HG02981 (cell line): Measurements from ENCODE around the gene HAS3.

Experiments used
- ATAC-seq: cut with Tn5 transposase; IDR thresholded peaks from one replicate; pipeline ENCODE4 v1.9.1; 2021; ENCODE audit warnings: mild to moderate bottlenecking, moderate library complexity; ENCODE audit not compliant: unreplicated experiment

The HAS3 gene

DNA sequence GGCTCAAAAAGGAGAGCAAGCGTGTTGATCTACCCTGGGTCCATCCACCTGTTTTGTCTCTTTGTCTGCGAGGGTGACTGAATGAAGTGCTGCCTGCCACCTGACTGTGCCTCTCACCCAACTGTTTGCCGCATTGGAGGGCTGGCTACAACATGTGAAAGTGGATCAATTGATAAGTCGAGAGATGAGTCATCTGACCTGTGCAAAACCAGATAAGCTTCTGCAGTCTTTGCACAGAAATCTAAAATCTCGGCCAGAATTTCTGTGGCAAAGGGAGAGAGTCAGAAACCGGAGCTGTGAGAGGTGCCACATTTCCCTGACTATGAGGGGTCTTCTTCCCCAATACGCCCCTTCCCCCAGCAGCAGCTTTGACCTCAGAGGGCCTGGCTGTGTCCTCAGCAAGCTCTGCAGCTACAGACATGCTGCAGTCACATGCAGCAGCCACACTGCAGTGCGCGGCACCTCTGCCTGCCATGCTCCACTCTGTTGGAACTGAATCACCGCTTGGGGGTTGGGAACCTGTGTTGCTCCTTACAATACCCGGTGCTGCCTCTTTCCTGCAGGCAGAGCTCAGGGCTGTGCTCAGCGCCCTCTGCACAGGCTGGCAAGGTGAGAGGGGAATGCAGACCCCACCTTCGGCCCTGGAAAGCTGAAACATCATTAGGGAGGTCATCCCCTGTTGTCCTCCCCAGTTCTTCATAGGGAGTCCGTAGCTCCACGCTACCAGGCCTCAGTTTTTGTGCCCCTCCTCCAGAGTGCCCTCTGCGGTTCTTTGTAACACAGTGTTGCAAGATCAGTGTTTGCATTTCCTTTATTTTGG lies 16.2 kb upstream of the HAS3 start:
- no peak for ATAC-seq

DNA sequence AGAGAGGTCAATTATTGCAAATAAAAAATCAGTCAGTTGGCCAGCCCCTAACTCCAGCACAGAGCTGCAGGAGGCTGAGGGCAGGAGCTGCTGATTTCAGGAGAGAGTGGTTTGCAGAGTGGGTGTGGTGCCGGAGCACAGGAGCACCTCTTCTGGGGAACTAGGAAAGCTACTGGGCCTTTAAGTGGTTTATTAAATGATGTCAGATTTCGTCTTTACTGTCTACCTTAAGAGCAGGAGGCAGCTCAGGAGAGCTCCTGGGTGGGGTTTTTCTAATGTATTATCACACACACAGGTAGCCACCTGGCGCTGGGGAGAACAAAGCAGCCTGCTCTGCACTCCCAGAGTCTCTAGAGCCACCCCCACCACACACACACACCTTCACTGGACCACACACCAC lies 11.5 kb upstream of the HAS3 start:
- no peak for ATAC-seq

DNA sequence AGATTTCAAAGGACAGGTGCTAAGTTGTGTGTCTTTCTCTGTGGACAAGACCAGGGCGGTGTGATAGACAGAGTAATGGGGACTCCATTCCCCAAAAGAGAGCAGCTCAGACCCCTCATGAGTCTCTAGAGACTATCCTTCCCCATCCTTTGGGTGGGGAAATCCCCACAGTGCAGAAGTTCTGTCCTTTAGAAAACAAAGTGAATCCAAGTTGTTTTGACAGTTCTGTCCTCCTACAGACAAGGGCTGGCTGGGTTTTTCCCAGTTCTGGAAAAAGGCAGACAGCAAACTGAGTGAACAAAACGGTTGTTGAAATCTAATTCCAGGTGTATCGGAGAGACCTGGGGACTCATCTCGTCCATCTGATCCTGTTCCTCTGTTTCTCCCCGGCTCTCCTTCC lies 11.0 kb upstream of the HAS3 start:
- ATAC-seq, result no peak

DNA sequence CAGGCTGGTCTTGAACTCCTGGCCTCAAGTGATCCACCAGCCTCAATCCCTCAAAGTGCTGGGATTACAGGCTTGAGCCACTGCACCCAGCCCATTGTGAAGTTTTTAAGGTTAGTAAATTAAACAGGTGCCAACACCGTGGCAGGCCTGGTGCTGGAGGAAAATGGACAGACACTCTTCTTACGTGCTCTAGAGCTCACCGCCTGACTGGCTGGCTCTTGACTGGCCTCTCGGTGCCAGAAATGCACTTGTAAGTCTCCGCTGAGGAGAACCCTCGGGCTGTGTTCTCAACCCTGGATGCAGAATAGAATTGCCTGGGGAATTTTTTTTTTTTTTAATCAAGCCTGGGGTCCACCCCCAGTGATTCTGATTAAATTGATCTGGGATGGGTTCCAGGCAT lies 10.3 kb upstream of the HAS3 start:
- no peak for ATAC-seq

DNA sequence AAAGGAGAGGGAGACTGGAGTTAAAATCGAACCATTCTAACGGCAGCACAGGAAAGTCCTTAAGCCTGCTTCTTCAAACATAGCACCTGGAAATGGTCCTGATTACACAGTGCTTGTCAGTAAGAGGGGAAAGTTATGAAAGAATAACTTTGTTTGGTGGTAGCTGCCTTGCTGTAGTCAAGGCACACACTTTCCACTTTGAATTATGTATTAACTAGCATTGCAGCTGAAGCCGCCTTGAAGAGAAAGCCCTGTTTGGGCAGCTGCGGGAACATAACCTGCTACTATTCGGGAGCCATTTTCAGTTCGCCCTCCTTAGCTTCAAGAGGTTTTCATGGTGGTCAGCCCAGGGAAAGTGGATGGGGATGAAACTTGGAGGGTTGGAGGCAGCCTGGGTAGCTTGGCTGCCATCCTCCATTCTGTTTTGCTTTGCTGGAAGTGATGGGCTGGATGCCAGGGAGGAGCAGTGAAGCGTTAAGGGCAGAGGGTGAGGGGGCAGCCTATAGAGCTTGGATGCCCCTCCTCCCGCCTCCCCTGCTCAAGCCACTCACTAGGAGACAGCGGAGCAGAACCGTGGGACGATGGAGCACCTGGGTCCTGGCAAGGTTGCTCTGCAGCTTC lies 5.3 kb upstream of the HAS3 start:
- no peak for ATAC-seq

DNA sequence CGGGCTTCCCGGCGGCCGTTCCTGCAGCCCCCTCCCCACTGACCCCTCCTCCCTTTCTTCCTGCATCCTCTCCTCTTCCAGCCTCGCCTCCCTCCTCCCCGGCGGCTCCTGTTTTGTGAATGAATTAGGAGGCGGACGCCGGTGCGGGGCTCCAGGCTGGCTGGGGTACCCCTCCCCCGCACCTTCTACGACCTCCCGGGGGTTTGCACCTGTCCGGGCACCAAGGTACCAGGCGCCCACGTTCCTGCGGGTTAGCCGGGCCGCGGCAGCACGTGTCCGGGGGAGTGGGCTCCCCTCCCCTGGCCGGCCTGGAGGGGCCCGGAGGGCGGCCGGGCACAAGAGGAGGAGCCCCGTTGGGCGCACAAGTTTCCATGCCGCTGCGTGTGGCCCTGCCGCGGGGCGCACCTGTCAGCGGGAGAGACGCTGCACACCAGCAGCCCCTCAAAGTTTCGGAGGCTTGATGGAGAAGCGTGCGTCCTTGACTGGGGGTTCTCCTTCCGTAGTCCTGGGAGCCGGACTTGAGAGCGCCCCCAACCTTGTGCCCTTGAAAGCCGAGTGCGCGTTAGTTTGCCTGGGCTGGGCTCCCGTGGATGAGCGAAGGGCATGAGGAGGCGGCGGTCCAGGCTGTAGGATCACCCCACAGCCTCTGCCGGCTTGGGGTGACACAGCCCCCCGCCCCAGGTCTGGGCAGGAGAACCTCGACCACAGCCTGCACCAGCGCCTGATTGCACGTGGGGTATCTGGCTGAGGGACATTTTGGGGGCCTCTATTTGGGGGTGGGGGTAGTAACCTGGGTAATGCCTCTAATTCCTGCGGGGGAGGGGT lies 1.2 kb downstream of the HAS3 start:
- no peak for ATAC-seq

DNA sequence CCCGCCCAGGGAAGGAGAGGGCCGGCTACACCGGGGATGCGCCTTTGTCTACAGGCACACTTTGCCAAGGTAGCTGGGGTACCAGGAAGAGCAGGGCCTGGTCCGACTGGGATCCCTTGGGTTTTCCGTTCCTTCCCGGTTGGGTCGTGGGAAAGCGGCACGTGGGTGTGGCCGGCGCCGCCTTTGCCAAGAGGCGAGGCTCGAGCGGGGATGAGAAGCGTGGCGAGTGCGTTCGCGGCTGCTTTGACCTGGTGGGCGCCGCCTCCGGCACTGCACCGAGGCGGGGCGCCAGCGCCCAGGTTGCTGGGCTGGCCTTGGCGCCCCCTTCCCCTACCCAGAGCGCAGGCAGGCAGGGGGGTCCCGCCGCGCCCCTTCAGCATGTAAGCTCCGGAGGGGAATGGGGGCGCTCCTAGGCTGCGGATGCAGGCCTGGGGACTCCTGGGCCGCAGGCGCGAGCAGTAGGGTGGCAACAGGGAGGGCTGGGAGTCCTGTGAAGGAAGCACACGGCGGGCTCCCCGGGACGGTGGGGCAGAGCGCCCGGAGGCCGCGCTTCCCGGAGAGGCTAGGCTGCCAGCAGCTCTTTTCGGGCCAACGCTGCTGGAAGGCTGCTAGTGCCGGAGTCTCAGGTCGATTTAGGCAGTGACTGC lies 2.0 kb downstream of the HAS3 start:
- no peak for ATAC-seq

DNA sequence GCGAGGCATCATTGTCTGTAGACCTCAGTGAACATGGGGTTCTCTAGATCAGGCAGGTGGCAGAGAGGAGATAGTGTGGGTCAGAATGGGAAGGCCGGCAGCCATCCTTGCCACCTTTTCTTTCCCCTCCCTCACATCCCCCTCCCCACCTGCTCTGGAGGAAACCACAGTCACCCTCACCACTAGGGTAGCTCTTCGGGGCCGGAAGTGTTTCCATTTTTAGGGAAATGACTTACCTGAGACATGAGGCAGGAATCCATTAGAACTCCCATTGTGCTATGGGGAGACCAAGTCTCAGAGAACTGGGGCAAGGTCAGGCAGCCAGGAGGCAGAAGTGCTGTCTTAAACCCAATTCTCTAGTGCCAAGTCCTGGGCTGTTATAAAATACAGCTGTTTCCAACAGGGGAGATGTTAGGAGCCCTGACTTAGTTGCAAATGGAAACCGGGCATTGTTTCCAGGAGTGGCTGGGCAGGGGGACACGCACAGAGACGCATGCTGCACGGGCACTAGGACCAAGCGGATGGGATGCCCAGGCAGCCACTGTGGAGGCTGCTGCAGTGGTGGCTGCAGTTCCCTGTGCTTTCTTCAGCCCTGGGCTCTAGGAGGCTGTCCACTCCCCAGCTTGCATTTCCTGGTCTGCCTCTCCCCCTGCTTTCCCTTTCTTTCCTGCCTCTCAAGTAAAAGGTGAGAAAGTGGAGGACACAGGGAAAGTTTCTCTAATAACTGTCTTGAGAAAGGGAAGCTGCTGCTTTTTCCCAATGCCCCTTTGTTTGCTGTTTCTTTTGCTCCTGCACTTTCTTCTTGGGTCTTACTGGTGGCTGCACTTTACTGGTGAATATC lies 2.8 kb downstream of the HAS3 start:
- ATAC-seq, result no peak

DNA sequence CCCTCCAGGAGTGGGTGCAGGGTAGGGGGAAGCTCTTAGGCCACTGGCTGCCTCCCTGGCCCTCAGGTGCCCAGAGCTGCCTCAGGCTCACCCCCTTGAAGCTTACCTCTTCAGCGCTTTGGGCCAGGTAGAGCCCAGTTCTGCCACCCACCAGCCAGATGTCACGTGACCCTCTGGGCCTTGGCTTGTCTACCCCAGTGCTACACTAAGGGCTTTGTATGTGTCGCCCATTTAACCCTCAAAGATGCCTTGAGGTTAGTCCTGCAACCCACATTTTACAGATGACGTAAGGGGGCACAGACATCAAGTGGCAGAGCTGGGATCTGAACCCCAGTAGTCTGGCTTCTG lies 3.4 kb downstream of the HAS3 start:
- ATAC-seq, result no peak

DNA sequence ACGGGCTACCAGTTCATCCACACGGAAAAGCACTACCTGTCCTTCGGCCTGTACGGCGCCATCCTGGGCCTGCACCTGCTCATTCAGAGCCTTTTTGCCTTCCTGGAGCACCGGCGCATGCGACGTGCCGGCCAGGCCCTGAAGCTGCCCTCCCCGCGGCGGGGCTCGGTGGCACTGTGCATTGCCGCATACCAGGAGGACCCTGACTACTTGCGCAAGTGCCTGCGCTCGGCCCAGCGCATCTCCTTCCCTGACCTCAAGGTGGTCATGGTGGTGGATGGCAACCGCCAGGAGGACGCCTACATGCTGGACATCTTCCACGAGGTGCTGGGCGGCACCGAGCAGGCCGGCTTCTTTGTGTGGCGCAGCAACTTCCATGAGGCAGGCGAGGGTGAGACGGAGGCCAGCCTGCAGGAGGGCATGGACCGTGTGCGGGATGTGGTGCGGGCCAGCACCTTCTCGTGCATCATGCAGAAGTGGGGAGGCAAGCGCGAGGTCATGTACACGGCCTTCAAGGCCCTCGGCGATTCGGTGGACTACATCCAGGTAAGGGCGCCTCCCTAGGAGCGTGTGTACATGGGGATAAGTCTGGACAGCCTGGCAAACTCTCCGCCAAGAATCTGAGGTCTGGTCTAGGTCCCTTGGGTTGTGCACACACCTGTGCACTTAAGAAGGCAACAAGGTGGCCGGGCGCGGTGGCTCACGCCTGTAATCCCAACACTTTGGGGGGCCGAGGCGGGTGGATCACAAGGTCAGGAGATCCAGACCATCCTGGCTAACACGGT lies 4.2 kb downstream of the HAS3 start:
- ATAC-seq, result no peak

DNA sequence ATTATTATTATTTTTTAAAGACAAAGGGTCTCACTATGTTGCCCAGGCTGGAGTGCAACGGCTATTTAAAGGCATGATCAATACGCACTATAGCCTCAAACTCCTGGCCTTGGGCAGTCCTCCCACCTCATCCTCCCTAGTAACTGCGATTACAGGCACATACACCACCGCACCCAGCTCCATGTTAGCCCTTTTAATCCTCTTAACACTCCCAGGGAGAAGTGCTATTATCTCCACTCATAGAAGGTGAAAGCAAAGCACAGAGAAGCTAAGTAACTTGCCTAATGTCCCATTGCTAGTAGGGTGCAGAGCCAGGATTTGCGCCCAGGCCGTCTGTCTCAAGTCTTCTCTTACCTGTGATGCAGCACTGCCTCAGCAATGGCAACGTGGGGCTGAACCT lies 5.0 kb downstream of the HAS3 start:
- ATAC-seq, result no peak

DNA sequence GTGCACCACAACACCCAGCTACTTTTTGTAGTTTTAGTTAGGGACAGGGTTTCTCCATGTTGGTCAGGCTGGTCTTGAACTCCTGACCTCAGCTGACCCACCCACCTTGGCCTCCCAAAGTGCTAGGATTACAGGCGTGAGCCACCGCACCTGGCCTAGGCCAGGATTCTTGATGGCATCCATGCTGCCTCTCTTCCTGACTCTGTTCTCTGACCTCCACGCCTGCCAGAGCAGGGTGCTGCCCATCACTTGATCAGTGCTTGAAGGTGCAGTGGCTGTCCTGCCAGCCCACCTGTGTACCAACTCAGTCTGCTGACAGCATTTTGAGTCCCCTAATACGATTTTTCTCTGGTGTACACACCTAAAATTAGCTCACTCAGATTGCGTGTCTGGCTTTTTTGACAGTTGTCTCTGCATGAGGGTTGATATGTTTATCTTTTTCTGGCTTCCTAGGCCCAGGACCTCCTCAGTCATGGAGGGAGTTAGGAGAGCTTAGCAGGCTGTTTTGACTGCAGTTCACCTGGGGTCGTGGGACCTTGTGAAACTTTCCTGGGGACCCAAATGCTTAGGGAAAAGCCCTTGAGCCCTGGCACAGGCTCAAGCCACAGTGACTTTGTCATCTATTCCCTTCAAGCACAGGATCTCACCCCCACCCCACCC lies 5.9 kb downstream of the HAS3 start:
- no peak for ATAC-seq

DNA sequence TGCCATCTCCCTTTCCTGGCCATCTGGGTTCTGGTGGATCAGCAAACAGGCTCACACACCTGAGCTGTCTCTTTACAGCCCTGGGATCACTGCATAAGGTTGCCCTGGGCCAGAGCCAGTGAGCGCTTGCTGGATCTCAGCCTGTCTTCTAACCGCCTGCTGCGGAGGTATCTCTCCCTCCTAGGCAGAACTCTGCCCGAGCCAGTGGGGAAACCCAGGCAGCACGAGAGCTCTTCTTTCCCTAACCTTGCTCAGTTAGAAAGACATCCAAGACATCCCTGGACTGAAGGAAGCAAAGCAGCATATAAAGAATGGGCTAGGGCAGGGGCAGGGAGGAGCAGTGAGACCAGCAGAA lies 6.4 kb downstream of the HAS3 start:
- ATAC-seq, result no peak

DNA sequence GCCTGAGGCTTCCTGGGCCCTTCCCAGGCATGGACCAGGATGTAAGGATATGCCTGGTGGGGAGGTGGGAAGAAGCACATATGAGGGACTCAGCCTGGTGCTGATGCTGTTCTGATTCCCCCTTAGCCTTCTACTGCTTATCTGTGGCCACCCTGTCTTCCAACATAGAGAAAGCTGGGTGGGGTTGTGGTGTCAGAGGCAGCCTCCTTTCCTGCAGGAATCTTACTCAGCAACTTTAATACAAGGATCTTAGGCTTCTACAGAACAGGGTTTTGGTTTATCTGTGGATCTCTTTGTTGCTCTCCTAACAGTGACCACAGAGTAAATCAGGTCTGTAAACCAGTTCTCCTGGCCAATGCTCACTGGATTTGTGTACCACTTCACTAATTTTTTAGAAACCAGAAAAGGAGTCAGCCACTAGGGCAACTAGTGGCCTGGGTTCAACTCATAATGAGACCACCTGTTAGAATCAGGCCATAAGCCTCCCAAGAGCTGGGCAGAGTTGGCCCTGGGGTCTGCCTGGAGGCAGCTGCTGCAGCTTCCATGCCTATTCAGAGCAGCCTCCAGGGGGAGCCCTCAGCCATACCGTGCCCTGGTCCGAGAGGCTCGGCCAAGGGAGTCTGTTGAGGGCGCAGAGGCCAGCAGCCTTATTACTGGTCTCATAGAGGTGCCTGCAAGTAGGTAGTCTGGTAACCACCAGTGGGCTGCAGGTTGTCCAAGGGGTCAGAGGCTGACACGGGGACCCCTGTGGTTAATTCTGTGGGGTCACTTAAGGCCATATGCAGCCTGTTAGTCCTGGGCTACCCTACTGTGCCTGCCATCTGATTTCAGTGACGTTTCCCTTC lies 7.1 kb downstream of the HAS3 start:
- no peak for ATAC-seq

DNA sequence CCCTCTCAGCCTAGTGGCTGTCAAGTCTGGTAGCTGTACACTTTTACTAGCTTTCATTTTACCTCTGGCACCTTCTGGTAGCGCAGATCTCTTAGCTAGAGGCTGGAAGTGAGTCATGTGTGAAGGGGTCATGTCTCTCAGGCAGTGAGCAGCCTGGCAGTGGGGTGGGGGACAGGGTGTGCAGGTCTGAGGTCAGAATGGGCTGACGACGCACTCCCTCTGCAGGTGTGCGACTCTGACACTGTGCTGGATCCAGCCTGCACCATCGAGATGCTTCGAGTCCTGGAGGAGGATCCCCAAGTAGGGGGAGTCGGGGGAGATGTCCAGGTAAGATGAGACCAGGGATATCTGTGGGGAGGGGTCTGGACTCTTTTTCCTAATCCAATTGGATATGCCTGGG lies 7.8 kb downstream of the HAS3 start:
- ATAC-seq, result no peak

DNA sequence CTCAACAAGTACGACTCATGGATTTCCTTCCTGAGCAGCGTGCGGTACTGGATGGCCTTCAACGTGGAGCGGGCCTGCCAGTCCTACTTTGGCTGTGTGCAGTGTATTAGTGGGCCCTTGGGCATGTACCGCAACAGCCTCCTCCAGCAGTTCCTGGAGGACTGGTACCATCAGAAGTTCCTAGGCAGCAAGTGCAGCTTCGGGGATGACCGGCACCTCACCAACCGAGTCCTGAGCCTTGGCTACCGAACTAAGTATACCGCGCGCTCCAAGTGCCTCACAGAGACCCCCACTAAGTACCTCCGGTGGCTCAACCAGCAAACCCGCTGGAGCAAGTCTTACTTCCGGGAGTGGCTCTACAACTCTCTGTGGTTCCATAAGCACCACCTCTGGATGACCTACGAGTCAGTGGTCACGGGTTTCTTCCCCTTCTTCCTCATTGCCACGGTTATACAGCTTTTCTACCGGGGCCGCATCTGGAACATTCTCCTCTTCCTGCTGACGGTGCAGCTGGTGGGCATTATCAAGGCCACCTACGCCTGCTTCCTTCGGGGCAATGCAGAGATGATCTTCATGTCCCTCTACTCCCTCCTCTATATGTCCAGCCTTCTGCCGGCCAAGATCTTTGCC lies 9.0 kb downstream of the HAS3 start:
- ATAC-seq, result no peak

DNA sequence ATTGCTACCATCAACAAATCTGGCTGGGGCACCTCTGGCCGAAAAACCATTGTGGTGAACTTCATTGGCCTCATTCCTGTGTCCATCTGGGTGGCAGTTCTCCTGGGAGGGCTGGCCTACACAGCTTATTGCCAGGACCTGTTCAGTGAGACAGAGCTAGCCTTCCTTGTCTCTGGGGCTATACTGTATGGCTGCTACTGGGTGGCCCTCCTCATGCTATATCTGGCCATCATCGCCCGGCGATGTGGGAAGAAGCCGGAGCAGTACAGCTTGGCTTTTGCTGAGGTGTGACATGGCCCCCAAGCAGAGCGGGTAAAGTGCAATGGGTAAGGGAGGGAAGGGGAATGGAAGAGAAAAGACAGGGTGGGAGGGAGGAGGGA lies 9.5 kb downstream of the HAS3 start:
- ATAC-seq, result no peak

DNA sequence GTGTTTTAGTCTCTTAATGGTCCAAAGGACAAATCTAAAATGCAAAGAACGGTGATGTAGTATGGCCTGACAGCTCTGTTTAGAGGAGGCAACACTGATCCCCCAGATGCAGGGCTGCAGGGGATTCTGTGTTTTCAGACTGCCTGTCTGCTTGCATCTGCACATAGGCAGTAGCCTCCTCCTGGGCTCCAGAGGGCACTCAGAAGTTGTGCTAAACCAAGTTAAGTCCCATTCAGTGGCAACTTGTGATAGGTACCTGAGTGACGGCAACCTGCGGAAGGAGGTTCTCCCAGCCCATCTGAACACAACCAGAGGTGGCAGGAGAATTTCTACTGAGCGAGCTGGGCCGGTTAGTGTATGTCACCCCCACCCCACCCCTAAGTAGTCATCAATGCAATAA lies 9.9 kb downstream of the HAS3 start:
- ATAC-seq, result no peak
